GM21528 (cell line): Measurements from ENCODE around the gene KDM6A.
"Not testable (repeated sequence)": the region's sequence is repeated elsewhere in the genome, so short reads cannot be mapped to it uniquely, and the experiment has no call there.

Source experiments
- ATAC-seq: cut with Tn5 transposase; IDR thresholded peaks from one replicate; pipeline ENCODE4 v1.9.1; 2021; ENCODE audit warnings: mild to moderate bottlenecking, moderate library complexity; ENCODE audit not compliant: unreplicated experiment, low FRiP score

KDM6A gene

GRCh38 chrX:44999872-45000271, 126.9 kb downstream of the KDM6A start:
- ATAC-seq, result not testable (repeated sequence)

GRCh38 chrX:45001048-45001447, 128.1 kb downstream of the KDM6A start:
- no peak for ATAC-seq

DNA sequence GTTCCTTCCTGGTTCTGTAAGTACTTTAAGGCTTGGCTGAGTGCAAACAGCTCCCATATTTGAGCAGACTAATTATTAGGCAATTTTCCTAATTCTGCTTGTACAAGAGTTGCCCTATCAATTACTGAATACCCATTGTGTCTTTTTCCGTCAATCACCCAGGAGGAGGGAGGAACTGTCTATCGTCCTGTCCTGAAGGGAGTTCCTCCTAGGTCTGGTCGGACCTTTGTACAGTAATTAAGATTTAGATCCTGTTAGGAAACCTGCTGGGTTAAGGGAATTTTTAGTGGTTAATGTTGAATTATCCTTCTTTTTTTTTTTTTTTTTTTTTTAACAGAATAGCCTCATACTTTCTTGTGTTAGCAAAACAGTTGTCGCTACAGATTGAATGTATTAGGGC, 130.1 kb downstream of the KDM6A start:
- no peak for ATAC-seq

DNA sequence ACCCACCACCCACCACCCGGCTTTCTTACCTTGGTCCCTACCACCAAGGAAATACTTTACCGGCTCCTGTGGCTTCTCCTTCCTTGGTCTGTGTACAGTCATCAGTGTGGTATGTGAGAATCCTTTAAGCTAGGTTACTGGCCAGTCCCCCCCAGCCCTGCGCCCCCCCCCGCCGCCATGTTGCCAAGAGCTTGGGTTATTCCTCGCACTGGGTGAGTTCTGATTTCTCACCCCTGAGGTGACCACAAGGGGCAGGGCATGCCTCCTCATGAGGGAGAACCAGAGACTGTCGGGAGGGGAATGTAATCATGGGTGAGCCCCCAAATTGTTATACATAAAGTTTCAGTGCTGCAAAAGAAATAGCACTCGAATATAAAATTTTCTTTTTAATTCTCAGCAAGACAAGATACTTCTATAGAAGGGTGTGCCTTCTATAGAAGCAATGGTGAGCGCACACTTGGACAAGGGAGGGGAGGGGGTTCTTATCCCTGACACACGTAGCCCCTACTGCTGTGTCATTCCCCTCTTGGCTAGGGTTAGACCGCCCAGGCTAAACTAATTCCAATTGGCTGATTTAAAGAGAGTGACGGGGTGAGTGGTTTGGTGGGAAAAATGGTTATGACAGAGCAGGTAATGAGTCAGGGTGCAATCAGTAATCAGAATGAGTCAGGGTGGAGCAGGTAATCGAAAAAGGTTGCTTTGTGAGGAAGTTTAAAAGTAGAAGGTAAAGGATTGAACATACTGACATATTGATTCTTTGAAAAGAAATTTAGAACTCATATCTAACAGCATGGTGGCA, 133.2 kb downstream of the KDM6A start:
- ATAC-seq, result no peak

DNA sequence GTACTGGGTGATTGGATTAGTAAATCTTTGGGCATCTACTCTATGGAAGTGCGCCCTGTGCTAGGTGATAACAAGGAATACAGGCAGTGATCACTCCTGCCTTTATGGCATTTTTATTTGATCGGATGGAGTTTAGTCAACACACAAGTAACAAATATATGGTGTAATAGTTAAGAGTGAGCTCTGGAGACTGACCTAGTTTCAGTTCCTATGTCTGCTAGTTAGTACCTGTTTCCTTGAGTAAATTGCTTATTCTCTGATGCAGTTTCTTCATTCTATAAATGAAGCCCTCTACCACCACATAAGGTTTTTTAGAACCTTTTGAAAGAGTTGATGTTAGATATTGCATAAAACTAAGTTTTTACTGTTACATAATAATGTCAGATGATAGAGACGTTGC, 134.6 kb downstream of the KDM6A start:
- ATAC-seq, result peak; percentile 57

DNA sequence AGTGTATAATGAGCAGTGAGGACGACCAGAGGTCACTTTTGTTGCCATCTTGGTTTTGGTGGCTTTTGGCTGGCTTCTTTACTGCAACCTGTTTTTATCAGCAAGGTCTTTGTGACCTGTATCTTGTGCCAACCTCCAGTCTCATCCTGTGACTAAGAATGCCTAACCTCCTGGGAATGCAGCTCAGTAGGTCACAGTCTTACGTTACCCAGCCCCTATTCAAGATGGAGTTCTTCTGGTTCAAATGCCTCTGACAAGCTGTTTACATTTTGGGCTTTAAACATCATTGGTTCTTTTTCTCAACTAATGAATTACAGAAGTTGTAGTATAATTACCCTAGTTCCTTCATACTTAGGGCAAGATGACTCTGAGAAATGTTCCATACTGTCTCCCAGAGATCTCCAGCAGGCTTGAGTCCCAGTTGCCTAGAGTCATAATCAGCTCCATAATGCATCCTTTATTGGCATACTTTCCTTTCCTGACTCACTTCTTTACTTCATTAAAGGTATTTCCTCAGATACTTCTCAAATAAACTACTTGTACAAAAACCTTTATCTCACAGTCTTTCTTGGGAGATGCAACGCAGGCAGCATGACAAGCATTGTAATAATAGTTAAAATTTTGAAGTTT, 136.5 kb downstream of the KDM6A start:
- no peak for ATAC-seq

GRCh38 chrX:45011131-45011530, 138.1 kb downstream of the KDM6A start:
- ATAC-seq, result no peak

- ATAC-seq, result no peak
Measured at GRCh38 chrX:45011597-45011996, 138.6 kb downstream of the KDM6A start.

DNA sequence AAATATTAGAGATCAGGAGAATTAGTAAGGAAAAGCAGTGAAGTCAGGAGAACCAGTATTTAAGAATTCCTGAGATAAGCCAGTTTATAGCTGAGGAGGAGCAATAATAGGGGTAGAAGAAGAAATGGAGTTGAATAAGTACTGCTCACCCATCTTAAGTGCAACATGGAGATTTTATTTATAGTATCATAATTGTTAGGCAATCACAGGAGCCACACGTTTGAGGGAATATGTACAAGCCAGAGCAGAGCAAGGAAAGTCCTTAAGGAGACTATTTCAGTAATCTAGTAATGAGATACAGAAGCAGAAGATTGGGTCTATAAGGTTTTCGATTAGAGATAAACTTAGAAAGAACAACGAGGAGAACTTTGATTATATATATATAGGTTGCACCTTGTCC, 145.0 kb downstream of the KDM6A start:
- no peak for ATAC-seq

- no peak for ATAC-seq
Measured at GRCh38 chrX:45022150-45022549, 149.2 kb downstream of the KDM6A start.

- no peak for ATAC-seq
Measured at GRCh38 chrX:45024501-45024900, 151.5 kb downstream of the KDM6A start.

- ATAC-seq, result no peak
Measured at GRCh38 chrX:45026036-45026435, 153.0 kb downstream of the KDM6A start.

DNA sequence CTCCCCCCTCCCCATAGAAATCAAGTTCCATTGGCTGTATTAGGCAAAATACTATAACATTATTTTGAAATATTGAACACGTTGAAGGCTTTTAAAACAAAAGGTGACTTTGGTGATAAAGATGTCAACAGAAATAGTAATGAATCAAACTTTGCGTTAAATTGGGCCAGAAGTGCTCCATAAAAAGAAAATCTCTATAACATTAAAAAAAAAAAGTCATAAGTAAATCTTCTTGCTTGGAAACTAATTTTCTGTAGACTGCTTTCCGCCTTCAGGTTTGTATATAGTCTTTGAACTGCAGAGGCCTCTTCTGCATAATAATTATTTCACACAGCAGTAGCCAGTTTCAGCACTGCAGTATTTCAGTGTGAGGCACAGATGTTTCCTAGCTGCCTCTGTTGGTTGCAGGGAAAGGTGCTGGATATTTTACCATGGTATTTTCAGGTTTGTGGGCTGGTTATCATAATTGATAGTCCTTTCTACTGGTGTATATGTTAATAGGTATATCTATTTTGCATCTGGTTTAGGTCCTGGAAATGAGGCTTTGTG, 158.9 kb downstream of the KDM6A start:
- ATAC-seq, result no peak

DNA sequence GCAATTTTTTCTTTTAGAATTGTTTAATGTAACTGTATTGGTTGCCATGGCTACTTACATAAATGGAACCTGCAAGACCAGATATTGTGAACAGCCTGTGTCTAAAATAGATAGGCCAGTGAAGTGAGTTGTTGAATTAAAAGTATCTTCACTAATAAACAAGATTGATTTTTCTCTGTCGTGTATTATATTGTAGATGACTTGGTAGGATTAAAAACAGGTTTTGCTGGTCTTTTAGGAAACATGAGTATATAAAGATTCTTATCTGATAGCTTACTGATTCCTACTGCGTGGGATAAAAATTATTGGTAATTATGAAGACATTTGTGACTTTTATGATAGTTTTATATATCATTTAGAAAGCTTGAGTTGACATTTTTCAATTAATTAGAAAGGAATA, 162.1 kb downstream of the KDM6A start:
- ATAC-seq, result no peak

DNA sequence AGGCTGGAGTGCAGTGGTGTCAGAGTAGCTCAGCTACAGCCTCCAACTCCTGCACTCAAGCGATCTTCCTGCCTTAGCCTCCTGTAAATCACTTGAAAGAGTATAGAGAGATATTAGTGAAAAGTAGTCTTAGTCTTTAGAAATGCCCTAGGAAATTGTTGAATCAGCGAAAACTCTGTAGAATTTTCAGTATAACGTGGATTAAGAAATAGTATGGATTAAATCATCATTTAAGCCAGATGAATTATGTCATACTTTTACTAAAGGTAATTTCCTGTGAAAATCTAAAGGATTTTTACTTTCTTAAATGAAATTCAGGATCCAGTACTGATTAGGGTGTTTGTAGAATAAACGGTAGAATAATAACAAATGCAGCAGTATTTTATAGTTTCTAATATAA, 163.2 kb downstream of the KDM6A start:
- ATAC-seq, result no peak

- ATAC-seq, result not testable (repeated sequence)
Measured at GRCh38 chrX:45040137-45040536, 167.1 kb downstream of the KDM6A start.

GRCh38 chrX:45046417-45046816, 173.4 kb downstream of the KDM6A start:
- ATAC-seq, result no peak

GRCh38 chrX:45050558-45050957, 177.6 kb downstream of the KDM6A start:
- no peak for ATAC-seq

DNA sequence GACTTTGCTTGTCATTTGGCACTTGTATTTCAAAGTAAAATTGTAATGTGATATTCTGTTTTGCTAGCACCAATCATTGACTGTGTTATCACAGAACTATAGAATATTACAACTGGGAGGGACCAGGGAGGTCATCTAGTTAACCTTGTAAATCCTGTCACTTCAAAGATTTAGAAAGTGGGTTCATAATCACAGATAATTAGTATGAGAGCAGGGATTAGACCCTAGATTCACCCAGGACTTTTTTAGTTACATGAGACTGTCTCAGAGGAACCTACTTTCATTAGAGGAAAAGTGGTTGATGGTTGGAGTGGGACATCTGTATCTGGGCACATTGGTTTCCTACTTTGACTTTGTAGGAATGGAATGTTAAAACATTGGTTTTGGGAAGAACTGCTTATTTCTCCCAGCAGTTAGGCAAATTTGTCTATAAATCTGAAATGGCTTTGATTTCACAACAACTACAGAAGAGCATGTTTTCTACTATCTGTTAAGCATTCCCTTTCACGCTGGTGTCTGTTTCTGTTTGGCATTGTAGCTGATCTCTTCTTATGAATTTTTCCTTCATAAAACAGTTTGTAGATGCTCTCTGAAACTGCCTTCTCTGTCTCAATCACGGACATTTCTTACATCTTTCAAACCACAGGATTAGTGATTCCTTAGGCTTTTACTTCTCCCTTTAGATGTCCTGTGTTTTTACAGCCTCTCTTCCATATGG, 183.6 kb downstream of the KDM6A start:
- ATAC-seq, result no peak

DNA sequence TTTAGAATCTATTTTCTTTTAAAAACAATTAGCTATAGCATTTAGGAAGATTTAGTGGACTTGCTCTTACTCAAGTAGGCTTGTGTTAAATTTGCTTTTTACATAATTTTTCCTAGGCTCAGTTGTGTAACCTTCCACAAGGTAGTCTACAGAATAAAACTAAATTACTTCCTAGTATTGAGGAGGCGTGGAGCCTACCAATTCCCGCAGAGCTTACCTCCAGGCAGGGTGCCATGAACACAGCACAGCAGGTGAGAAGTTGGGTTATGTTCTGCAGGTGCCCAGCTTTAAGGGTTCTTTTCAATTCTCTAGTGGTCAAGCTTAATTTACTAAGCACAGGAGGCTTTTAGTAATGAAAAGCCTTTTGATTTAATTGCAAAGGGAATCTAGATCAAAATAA, 186.9 kb downstream of the KDM6A start:
- not testable (repeated sequence) for ATAC-seq
